Upper lobe of left lung (tissue), 4 donors: ENCODE data around the gene PRMT9.

Experiments used
- POLR2A ChIP-seq, 4 donors: fragments of 450-650 bp; IDR thresholded peaks; one replicate each; pipeline ENCODE4 v1.5.1; 2016 to 2017; ENCODE audit warnings: antibody characterized with exemption in 4 of 4, mild to moderate bottlenecking in 2 of 4
- POLR2AphosphoS5 ChIP-seq, 2 donors: sonication (generic); formaldehyde crosslinking; IDR thresholded peaks; one replicate each; pipeline ENCODE4 v1.5.1; 2017; ENCODE audit warnings: antibody characterized with exemption in 2 of 2
- TF ChIP-seq, protein P1 (sequence below), 6 experiments: fragments of 450-650 bp in 4 of 6; fragments of 200-600 bp in 2 of 6; sonication (generic) in 2 of 6; IDR thresholded peaks; one replicate each; pipeline ENCODE4 v1.5.1; 2016 to 2019; ENCODE audit warnings: antibody characterized with exemption in 6 of 6

DNA sequence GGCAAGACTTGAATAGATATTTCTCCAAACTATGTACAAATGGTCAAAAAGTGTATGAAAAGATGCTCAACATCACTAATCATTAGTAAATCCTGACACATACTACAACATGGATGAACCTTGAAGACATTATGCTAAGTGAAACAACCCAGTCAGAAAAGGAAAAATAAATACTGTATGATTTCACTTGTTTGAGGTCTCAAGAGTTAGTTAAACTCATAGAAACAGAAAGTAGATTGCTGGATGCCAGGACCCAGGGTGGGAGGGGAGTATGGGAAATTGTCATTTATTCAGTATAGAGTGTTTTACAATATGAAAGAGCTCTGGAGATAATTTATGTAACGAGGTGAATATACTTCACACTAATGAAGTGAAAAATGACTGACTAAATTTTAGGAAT is 32.4 kb downstream of the PRMT9 start:
- TF ChIP-seq, protein P1, sequence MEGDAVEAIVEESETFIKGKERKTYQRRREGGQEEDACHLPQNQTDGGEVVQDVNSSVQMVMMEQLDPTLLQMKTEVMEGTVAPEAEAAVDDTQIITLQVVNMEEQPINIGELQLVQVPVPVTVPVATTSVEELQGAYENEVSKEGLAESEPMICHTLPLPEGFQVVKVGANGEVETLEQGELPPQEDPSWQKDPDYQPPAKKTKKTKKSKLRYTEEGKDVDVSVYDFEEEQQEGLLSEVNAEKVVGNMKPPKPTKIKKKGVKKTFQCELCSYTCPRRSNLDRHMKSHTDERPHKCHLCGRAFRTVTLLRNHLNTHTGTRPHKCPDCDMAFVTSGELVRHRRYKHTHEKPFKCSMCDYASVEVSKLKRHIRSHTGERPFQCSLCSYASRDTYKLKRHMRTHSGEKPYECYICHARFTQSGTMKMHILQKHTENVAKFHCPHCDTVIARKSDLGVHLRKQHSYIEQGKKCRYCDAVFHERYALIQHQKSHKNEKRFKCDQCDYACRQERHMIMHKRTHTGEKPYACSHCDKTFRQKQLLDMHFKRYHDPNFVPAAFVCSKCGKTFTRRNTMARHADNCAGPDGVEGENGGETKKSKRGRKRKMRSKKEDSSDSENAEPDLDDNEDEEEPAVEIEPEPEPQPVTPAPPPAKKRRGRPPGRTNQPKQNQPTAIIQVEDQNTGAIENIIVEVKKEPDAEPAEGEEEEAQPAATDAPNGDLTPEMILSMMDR (IDR thresholded peaks at IDR 0.05) = no peak
- no peak for TF ChIP-seq POLR2A (IDR thresholded peaks at IDR 0.05)
- no peak for TF ChIP-seq POLR2AphosphoS5 (IDR thresholded peaks at IDR 0.05)
